Ramos (cell line): ENCODE data around the gene VANGL1.

Experiments used
- in situ Hi-C: fragments of 300-500 bp; cut with MboI; formaldehyde crosslinking; loops from one replicate; pipeline ENCODE4 v1.14.3; 2022; ENCODE audit warnings: low sequenced_read_pairs; ENCODE audit not compliant: unreplicated experiment

The VANGL1 gene

GRCh38 chr1:115727706-115728249 lies 86.0 kb downstream of the VANGL1 start:
- in situ Hi-C loops: no loop called here

- in situ Hi-C loops: no loop called here
Measured at GRCh38 chr1:115728341-115728740, 86.6 kb downstream of the VANGL1 start.

GRCh38 chr1:115729756-115730155 lies 88.0 kb downstream of the VANGL1 start:
- in situ Hi-C loops: no loop called here

- in situ Hi-C loops: no loop called here
Measured at GRCh38 chr1:115732316-115732715, 90.5 kb downstream of the VANGL1 start.

- in situ Hi-C loops: no loop called here
Measured at GRCh38 chr1:115740811-115741210, 99.0 kb downstream of the VANGL1 start.

- in situ Hi-C loops: no loop called here
Measured at GRCh38 chr1:115744646-115745275, 103.0 kb downstream of the VANGL1 start.

GRCh38 chr1:115746021-115746690 lies 104.4 kb downstream of the VANGL1 start:
- in situ Hi-C loops: no loop called here
